ENCODE data around the gene TSPAN6. TPM values are rescaled to one million over a fixed set of nuclear protein-coding genes. Genes with fewer than 3 reads are reported as not detected.

The TSPAN6 gene
- total RNA-seq (2012; rRNA removed) (20.1 and 36.1 TPM in 2 replicates), polyA plus RNA-seq (2012; rRNA removed) (12.7 and 16.1 TPM in 2 replicates), Bru-seq, nascent RNA (percentile 52 among the genes with signal in this experiment), BruChase-seq, experiment 1, labeled RNA remaining after a 6-hour chase (percentile 70 among the genes with signal in this experiment), BruChase-seq, experiment 2, labeled RNA remaining after a 2-hour chase (percentile 51 among the genes with signal in this experiment)
- polyA plus RNA-seq (2012; cell fraction: cytosol; rRNA removed): 4.9 and 5.0 TPM in 2 replicates
- polyA plus RNA-seq (2012; cell fraction: nucleus; rRNA removed; ENCODE audit: low replicate concordance): 1.2 and 5.6 TPM in 2 replicates
- long read RNA-seq, transcript TSPAN6-201 (8 exons, 2,206 nt): major isoform, 45 of 51 reads
- long read RNA-seq, partial matches to known transcripts: 2 of 51 reads
- long read RNA-seq, other reads (novel, unspliced or antisense): 4 of 51 reads

- Histone ChIP-seq H3K27me3 (ENCODE audit: control insufficient read depth, insufficient read depth, low read length) (no peaks in the 10 kb centered on the region; the same call in 1 of the 2 replicates), H2AK9ac (replicated peaks; ENCODE audit: low read depth, low read length, poor library complexity) (peak within 1 kb of the TSS; percentile 23), H2BK20ac (ENCODE audit: low read depth, low read length) (no peak within 1 kb of the TSS), H2BK15ac (ENCODE audit: low read depth, low read length) (no peak within 1 kb of the TSS), H3K4ac (ENCODE audit: low read depth, low read length) (peak within 1 kb of the TSS; percentile 39), H3K9me3 (ENCODE audit: control insufficient read depth, insufficient read depth, low read length) (no peaks in the 10 kb centered on the region), H2AK5ac (ENCODE audit: low read depth, low read length) (no peak within 1 kb of the TSS), H2BK120ac (ENCODE audit: low read depth, low read length) (peak within 1 kb of the TSS; percentile 23; the same call in 1 of the 2 replicates), H3K9ac (ENCODE audit: low read depth, low read length) (peak within 1 kb of the TSS; percentile 68), H3K23ac (ENCODE audit: low read depth, low read length) (peak within 1 kb of the TSS; percentile 45), H3K9me1 (ENCODE audit: insufficient read depth, low read length) (no peaks in the 10 kb centered on the region), H3K4me3 (ENCODE audit: insufficient read depth, low read depth, low read length) (peak within 1 kb of the TSS; percentile 63), H2AFZ (replicated peaks; ENCODE audit: low read length, poor library complexity) (peak within 1 kb of the TSS; percentile 91), H3K79me1 (ENCODE audit: low read depth in 1 of 2, low read length in 2 of 2) (no peaks in the 10 kb centered on the region), H3K27ac (ENCODE audit: insufficient read depth, low read length) (peak within 1 kb of the TSS; percentile 44), H3K14ac (replicated peaks; ENCODE audit: low read depth, low read length) (peak within 1 kb of the TSS; percentile 58), H3K36me3 (ENCODE audit: control insufficient read depth, insufficient read depth, low read length) (0 out of 2 replicates have a peak, but pooled peaks cover 2% of the 10 kb centered on the region), H3K18ac (ENCODE audit: low read depth, low read length) (no peak within 1 kb of the TSS), H3K4me2 (ENCODE audit: low read depth, low read length) (peak within 1 kb of the TSS; percentile 81), H3K4me1 (ENCODE audit: control insufficient read depth, insufficient read depth, low read length) (no peaks in the 10 kb centered on the region), H4K8ac (ENCODE audit: low read depth in 2 of 2, low read length in 2 of 2) (peak within 1 kb of the TSS in 1 of 2 experiments; percentile 53; a peak in 1 of 4 replicates), H3K56ac (ENCODE audit: extremely low read depth, insufficient read depth, low read length) (0 out of 2 replicates have a peak within 1 kb of the TSS, but pooled peaks have one; percentile 3), H4K5ac (ENCODE audit: low read depth, low read length) (peak within 1 kb of the TSS; percentile 9; the same call in 1 of the 2 replicates), H2BK5ac (ENCODE audit: low read depth, low read length, poor library complexity, severe bottlenecking) (no peak within 1 kb of the TSS), H4K91ac (ENCODE audit: insufficient read depth, low read depth, low read length) (0 out of 2 replicates have a peak within 1 kb of the TSS, but pooled peaks have one; percentile 30), H4K20me1 (ENCODE audit: insufficient read depth, low read length) (no peaks in the 10 kb centered on the region)
- dilution Hi-C loops (cut with HindIII; ENCODE audit: low sequenced_read_pairs, unreplicated experiment): no loop called here
- CTCF ChIA-PET: interaction anchor here (0.6 to 1.7 kb wide), 7 partner anchors 10 to 132 kb away, joined by 3 to 7 read pairs (median 3); no protein-coding TSS in a partner anchor
- WGBS, 2 experiments (ENCODE audit: extremely low coverage in 2 of 2, insufficient read length in 1 of 2): 28% methylated on average over 17 of the region's 51 CpGs; no CpG with 5 or more reads in 1 of the 2 experiments
- TF ChIP-seq MAFK (IDR thresholded peaks at IDR 0.05; ENCODE audit: low read depth, low read length): no peak
- no peak for TF ChIP-seq MXI1 (IDR thresholded peaks at IDR 0.05; ENCODE audit: borderline replicate concordance, low read depth, low read length)
- TF ChIP-seq POLR2A (IDR thresholded peaks at IDR 0.05; ENCODE audit: low read depth, low read length): peak; percentile 48; the same call in 1 of the 2 replicates
- TF ChIP-seq ELK1 (IDR thresholded peaks at IDR 0.05; ENCODE audit: borderline replicate concordance, low read depth, low read length): no peak
- peak; percentile 39 for TF ChIP-seq RAD21 (IDR thresholded peaks at IDR 0.05; ENCODE audit: low read length)
- TF ChIP-seq CTCF (conservative IDR thresholded peaks at IDR 0.05; ENCODE audit: low read depth, low read length): peak; percentile 66
- TF ChIP-seq RCOR1 (IDR thresholded peaks at IDR 0.05; ENCODE audit: insufficient replicate concordance, low read length): no peak
- TF ChIP-seq CEBPB (IDR thresholded peaks at IDR 0.05; ENCODE audit: low read depth, low read length): no peak
- BruUV-seq (replicated peaks): no TSS peak
- in situ Hi-C loops (cut with MboI; ENCODE audit: low sequenced_read_pairs): no loop called here
- POLR2A ChIA-PET (ENCODE audit: unreplicated experiment): interaction anchor here (1.5 to 1.8 kb wide), 2 partner anchors 13 to 22 kb away, joined by 4 to 12 read pairs; no protein-coding TSS in a partner anchor
- intact Hi-C loops (cut with micrococcal nuclease): no loop called here
- DNase-seq: peak; percentile 84
- ATAC-seq (ENCODE audit: low read depth): peak; percentile 99
Measured at GRCh38 chrX:100636321-100636991, at the start of gene TSPAN6. Gene TSPAN6, minus strand, starts transcription at chrX:100636806. Its CDS starts 112 bp downstream, at chrX:100636694.

Data from IMR-90 (cell line).